ENCODE data around the gene KCTD18.

Gene KCTD18

DNA sequence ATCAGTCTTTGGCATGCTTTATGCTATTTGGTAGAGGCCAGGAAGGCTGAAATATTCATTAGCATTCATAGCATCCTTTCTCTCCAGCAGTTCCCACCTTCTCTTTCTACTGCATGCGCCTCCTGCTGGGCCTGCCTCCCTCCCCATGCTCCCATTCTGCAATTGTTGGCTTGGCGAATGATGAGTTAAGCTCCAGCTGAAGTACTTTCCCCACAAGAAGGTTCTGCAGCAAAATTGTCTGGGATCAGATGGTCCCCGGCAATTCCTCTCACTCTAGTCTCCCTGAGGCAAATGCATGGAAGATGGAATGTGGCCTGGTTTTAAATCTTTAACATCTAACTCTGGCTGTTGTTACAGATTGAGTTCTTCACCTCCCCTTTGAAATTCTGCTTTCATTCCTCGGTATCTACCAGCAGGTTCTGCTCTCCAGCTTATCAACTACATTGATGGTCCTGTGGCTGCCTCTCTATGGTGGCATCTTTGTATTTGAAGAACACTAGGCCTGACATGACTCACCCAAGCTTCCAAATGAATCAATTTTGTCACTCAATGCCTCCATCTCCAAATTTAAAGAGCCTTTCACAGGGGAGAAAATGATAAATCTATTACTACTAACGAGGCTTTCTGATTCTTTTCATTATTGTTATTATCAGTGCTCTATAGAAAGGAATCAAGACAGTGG is 55.9 kb downstream of the KCTD18 start:
- DNase-seq = peak in 1 of 5 donors; percentile 44

DNA sequence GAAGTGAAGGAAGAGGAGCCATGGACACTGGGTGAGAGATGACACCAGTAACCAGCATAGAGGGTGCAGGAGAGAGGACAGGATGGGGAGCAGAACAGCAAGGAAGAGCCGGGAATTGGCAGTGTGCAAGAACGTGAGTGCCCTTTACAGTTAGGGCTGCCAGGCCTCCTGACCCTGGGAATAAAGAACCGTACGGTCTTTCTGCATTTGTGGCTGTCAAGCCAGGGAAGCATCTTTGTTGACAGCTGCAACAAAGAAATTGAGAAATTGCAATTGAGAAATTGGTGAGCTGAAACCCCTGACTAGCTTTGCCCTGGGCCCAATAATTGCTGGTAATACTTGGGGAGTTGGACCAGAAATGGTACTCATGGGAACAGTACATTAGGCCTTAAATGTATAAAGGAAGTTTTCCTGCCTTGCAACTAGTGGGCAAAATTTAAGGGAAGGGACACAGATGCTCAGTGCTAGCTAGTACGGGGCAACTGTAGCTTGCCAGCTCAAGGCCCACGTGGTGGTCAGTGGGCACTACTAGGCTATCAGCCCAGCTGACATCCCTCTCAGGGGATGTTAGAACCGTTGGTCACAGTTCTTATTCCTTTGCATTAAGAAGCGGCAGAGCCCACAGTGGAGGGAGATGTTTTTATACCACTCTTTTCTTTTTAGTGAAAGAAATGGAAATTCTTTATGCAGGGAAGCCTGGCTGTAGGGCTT is 56.6 kb downstream of the KCTD18 start:
- no peak for DNase-seq

DNA sequence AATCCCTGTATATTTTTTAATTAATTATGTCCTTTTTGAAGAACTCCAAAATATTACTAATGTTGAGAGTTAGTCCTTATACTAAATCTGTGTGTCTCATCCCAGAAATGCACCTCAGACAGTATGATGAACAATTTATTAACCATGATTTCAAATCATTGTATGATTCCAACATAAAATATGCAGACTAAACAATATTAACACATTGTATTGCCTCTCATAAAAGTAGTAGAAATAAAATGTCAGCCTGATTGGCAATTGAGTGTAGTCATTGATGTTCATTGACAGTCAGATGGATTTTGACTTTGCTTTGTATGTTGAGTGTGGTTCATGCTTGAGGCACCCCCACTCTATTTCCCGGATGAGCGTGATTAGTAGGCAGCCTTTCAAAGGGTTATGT is 57.5 kb downstream of the KCTD18 start:
- DNase-seq = no peak

DNA sequence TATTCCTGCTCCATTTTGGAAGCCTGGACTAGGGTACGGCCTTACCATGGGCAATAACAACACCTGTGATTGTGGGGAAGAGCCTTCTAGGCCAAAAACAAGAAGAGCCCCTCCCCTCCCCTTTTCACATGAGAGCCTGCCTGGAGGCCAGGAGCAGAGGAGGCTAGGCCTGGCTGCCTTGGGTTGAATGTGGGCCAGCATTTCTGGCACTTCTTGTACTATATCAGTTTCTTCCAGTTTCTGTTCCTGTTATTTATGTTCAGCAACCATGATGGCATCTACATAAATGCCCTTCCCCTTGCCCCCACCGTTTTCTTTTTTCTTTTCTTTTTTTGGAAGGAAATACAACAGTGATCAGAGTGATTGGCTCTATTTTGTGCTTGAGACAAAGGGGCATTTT is 58.4 kb downstream of the KCTD18 start:
- DNase-seq = no peak

DNA sequence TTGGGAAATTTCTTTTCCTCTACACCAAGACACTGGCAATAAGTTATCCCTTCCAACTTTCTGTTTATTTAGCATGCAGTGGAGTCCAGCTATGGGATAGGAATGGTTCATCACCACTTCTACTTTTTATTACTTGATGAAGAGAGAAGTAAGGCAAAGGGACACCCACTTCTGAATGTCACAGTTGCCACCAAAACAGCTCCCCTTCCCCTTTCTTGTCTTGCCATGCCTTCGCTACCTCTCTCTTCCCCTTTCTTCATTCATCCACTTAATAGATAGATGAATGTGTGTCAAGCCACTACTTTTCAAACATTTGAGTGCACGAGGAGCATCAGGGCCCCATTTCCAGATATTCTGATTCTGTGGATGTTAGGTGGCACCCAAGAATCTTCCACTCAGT is 59.6 kb downstream of the KCTD18 start:
- DNase-seq = no peak

DNA sequence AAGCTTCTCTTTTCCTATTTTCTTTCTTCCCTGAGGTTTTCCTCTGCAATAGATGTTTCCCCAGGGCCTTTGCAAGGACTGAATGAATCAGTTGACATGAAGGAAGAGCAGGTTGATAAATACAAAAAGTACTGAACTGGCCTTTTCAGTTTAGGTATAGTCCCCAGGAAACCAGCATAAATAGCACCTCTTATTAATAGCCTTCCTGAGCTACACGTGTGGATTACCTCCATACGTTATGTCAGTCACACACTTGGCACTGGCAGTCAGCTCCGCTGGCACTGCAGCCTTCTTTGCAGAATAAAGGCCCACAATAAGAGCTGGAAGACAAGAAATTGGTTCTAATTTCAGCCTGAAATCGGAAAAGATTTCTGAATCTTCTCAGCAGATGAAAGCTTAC is 60.7 kb downstream of the KCTD18 start:
- no peak for DNase-seq

DNA sequence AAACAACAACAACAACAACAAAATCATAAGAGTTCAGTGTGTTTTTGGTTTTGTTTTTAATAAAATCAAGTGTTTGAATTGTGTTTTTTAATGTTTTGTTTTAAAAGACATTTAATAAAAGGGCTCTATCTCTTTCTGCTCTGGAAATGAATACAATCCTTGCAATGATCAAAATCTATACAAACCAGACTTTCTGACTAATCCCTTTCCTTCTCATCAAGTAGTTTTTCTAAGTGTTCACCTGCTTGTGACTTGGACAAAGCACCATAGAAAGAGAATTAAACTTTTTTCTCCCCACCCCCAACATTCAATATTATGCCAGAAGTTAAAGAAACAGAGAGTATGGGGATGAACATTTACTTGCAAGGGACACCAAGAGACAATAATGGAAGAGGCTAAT is 61.4 kb downstream of the KCTD18 start:
- DNase-seq = no peak

DNA sequence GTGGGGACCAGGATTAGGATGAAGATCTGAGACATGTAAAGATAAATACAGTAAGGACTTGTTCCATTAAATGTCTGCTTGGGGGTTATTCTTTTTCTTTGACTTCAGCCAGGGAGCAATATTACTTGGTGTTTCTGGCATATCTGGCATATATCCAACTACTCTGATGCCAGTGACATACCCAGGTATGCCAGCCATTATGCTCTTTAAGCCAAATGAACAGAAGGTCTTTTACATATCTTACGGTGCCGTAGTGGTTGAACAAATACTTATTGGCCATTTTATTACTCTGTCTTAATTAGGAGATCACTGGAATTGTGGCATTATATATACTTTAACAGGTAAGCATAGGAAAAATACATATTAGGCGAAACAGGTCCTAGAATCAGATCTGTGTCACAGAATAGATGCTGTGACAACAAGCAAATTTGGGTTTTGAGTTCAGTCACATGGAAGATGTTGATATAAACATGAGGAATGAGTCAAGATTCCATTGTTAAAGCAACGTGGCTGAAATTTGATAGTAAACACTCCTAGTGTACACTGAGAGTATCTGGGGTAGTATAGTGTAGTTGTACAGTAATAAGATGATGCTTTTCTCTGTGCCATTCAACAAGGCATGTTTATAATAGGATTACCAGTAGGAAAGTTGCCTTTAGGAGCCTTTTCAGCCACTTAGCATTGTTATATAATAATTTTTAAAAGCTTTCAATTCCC is 62.6 kb downstream of the KCTD18 start:
- DNase-seq = no peak

DNA sequence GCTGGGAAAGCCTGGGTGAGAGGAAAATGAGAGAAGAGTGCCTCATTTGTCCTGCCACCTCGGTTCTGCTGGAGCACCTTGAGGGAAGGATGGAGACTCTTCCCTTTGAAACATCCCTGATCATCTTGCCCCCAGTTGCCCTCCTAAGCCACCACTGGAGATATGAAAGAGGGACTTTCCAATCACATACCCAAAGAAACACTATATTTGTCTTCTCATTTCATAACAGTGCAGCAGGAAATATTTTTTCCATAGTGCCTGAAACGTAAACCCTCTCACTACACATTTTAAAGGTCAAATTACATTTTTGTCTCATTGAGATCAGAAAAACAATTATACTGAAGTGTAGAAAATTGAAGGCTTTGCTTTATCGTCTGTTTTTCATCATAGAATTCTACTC is 63.3 kb downstream of the KCTD18 start:
- no peak for DNase-seq

DNA sequence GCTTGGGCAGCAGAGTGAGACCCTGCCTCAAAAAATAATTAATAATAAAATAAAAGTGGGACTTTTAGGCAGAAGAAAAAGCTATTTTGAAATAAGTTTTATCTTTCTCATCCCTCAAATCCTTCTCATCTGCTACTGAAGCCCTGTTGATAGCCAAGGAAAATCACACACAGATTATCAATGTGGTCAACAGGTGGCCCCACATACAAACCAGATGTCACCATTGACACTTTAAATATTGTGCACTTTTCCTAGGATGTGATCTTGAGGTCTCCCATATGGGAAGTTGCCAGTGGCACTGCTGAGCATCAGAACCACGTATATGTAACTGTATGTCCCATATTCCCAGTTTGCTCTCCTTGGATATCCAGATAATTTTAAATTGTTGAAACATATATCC is 64.6 kb downstream of the KCTD18 start:
- no peak for DNase-seq

DNA sequence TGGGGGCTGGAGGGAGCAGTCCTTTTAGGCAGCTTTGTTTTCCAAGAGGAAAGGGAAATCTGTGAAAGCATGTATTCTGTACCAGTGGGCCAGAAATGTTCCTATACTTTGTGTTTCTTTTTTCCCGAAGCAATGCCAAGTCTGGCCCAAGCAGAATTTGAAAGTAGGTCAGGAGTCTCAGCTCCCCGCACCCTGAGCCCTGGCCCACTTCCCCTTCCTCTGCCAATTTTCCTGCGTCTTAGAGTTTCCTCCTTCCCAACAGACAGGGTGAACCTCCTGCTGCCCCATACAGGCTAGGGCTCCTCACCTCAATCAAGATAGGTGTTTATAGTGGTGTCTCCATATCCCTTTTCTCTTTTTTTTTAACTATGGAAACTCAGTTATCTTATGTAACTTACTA is 65.3 kb downstream of the KCTD18 start:
- no peak for DNase-seq

DNA sequence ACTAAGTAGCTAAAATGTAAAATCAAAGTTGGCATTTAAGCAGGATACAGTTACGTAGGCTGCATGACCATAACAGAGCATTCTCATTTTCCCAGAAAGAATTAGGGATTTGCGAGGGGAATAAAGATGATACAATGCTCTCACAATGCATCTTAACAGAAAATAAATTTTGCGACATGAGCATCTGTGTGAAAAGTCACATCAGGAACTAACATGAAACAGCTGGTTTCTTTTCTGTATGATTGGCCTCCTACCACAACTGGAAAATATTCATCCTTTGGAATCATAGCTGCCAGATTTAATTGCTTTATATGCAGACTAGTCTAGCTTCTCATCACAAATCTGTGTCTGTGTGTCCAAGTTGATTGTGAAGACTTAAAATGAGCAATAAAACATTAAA is 66.0 kb downstream of the KCTD18 start:
- DNase-seq = no peak

DNA sequence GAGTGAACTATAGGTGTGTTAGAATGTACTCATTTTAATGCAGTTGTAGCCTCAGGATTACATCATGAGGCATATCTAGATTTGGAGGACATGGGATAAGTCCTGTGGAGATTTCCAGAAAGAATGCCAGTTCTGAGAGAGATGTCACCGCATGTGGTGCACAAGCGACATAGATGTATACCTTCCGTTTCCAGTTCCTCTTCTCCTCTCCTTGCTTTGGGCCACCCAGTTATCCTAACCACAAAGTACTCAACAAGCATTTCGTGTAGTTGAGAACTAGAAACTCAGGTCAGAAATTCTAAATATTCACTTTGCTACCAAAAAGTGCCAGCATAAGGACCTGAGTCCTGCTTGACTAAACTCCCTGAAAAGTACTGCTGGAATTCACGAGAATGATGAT is 66.5 kb downstream of the KCTD18 start:
- no peak for DNase-seq

DNA sequence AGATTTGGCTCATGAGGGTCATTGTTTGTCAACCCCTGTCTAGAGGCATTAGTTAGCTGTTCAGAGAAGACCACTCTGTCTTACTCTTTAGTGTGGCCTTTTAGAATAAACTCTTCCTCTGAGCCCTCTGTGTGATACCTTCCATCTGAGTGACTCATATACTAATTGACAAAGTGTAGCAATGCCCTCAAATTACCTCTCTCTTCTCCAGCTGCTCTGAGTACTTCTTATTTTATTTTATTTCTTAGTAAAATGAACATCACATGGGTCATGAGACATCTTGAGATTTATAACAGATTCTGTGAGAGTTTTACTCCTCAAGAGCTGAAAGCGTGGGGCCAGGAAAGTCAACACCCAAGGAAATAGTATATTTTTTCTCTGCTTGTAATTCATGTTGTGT is 67.4 kb downstream of the KCTD18 start:
- DNase-seq = no peak

DNA sequence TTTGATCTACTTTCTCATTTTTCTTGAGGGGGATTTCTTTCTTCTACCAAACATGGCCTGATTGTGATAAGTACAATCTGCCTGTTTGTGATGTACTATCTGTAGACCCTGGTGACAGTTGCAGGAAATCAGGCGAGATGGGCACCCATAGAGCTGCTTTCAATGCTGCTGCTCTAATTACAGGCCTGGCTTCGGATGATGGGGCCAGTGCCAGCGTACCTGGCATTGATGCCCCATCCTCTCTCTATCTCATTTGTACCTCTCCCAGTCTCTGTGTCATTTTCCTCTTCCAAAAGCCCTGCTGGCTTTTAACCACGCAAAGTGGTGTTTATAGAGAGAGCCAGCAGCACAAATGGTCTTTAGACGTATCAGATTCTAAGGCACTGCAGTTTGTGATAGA is 69.9 kb downstream of the KCTD18 start:
- no peak for DNase-seq

Measured in T-helper 1 cell (primary cell).